GM20000 (cell line): Measurements from ENCODE around the gene FGFR2.
A peak's percentile ranks its signal among the peaks of the same experiment; 100 is the strongest.

Experiments
- DNase-seq: peaks from one replicate; pipeline ENCODE4 v3.0.0; 2012; ENCODE audit warnings: low spot score
- TF ChIP-seq, protein P1 (sequence below): IDR thresholded peaks from 2 replicates; pipeline ENCODE4 v1.5.1; 2012; ENCODE audit warnings: mild to moderate bottlenecking, control low read depth; ENCODE audit errors: extremely low read depth, missing control alignments

Gene FGFR2

DNA sequence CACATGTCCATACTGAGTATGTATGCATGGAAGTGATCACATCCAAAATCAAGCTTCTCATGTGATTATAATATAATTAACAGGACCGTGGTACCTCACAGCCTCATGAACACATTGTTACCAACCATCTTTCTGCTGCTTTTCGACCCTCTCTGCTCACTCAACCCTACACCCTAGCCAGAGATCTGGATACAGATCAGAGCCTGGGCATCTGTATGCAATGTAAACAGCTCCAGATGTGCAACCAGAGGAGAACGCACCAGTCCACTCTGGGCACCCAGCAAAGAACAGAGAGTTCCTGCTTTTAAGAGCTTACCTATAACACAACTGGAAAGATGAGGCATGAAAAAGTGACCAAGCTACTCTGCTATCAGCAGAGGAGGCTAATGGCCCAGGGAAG is 145.1 kb downstream of the FGFR2 start:
- TF ChIP-seq, protein P1, sequence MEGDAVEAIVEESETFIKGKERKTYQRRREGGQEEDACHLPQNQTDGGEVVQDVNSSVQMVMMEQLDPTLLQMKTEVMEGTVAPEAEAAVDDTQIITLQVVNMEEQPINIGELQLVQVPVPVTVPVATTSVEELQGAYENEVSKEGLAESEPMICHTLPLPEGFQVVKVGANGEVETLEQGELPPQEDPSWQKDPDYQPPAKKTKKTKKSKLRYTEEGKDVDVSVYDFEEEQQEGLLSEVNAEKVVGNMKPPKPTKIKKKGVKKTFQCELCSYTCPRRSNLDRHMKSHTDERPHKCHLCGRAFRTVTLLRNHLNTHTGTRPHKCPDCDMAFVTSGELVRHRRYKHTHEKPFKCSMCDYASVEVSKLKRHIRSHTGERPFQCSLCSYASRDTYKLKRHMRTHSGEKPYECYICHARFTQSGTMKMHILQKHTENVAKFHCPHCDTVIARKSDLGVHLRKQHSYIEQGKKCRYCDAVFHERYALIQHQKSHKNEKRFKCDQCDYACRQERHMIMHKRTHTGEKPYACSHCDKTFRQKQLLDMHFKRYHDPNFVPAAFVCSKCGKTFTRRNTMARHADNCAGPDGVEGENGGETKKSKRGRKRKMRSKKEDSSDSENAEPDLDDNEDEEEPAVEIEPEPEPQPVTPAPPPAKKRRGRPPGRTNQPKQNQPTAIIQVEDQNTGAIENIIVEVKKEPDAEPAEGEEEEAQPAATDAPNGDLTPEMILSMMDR = no peak
- DNase-seq = no peak

DNA sequence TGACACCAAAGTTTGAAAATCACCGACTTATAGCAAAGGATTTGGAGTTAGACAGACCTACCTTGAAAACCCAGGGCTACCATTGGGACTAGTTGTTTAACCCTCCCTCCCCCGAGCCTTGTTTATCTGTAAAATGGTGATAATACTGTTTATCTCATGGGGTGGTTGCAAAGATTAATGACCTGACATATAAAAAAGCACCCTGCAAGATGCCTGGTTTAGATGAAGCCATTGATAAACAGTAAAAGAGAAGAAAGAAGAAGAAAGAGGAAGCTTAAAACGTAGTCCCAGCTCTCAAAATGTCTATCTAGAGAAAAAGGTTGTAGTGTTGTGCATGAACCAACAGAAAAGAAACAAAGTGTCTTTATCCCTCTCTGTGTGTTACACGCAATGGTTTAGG is 145.7 kb downstream of the FGFR2 start:
- DNase-seq = no peak
- TF ChIP-seq, protein P1 = no peak

DNA sequence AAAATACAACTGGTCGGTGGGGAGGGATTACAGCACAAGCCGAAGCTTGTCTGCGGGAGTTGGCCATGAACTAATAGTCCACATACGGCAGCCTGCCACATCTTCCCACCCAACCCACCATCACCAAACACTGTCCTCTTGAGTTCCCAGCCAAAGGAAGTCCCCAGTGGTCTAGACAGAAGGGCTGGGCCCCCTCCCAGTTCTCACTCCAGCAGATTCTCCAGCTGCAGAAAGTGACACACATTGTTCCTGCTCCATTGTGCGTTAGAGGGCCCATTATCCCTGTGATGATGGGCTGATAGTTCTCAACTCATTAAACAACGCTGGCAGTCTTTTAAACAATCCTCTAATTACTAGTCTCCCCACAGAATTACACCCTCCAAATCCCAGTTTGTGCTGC is 148.0 kb downstream of the FGFR2 start:
- TF ChIP-seq, protein P1 = no peak
- DNase-seq = no peak

DNA sequence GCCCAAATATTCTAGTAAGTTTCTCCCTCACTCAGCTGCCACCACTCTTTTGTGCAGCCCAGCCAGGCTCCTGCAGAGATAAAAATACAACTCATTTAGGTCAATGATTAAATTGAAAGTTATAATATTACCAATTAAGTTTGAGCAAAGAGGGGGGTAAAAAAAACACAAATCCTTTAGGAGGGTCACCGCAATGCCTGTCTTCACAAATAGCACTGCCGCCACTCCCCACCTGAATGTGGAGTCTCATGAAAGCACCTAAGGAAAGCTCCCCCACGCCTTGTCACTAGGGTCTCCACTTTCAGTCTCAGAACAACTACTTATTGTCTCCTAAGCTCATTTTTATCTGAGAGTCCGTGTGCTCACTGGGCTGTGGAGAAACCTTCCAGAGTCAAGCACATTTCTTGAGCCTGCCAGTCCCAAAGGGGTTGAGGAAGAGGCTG is 148.7 kb downstream of the FGFR2 start:
- TF ChIP-seq, protein P1 = no peak
- DNase-seq = no peak

DNA sequence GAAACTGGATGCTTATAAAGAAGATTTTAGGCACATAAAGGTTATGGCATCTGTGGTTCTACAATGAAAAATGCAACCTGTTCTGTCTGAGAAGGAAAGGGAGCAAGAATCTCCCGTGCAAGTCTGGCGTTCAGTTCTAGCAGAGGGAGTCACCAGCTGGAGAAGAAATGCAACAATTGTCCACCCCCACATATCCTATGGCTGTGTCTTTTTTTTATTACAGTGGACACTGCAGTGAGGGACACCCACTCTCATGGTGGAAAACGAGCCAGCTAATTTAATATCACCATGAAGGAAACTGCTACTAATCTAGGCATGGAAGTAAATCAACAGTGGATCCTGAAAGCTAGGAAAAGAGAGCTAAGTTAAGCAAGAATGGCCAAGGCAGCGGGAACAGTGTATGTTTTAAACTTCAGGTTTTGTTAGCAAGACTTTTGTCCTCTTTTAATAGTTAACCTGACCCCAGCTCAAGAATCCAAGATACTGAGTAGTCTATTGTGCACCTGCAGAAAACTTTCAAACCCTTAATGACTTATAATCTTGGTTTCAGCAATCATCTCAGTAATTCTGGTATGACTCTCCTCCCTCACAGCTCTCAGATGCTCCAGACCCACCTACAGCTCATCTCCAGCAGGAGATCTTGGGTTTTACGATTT is 149.3 kb downstream of the FGFR2 start:
- peak; percentile 28 for DNase-seq
- TF ChIP-seq, protein P1 = no peak

DNA sequence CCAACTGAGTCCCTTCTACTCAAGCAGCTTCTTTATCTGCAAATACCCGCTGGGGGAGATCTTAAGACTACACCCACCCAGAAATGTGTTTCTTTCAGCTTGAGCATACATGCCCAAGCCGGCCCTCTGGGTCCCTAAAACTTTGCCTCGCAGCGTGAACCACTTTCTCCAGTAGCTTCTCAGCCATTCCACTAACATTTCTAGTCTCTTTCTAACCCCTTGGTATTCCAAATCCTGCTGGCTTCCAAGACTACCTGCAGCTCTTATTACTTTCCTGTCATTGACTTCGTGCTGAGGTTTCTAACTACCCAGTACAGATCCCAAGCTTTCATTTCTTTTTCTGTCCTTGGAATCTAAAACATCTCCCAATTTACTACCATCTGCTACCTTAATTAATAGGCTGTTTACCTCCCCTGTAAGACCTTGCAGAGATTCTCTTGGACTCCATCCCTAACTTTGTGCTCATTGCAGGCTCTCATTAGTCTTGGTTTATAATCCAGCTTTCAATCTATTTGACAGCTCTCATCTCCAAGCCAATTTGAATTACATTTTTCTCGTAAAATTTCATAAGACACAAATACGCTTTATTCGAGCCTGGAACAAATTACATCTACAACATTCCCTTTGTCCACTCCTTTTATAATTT is 153.6 kb downstream of the FGFR2 start:
- TF ChIP-seq, protein P1 = no peak
- no peak for DNase-seq

DNA sequence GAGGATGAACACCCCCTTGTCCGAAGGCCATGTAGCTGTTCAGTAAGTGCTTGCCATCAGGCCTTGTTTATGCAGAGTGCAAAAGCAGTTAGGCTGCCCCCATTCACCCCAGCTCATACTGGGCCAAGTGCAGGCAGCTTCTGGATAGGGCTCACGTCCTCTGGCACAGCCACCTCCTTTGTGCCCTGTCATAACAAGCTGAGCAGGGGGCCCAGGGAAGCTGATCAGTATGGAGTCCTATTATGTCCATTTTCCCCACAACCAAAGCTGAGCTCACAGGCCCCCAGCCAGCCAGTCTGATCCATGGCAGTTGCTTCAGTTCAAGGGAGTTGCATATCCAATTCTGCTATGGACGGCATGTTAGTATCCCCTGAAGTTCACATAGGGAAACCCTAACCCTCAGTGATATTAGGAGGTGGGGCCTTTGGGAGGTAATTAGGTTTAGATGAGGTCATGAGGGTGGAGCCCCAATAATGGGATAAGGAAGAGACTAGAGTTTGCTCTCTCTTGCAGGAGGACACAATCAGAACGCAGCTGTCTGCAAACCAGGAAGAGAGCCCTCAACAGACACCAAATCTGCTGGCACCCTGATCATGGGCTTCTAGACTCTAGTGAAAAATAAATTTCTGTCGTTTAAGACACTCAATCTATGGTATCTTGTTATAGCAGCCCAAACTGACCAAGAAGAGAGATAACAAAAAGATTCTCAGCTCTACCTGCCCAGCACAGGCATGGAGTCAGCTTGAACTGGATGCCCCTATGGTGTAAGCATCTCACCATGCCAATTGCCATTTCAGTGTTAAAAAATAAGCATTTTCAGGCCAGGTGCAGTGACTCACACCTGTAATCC is 155.9 kb downstream of the FGFR2 start:
- TF ChIP-seq, protein P1 = no peak
- no peak for DNase-seq
